ENCODE results near the gene PKP3.

GRCh38 chr11:450809-451451, 56.9 kb downstream of the PKP3 start:
- TF ChIP-seq CTCF (IDR thresholded peaks at IDR 0.05; ENCODE audit: borderline replicate concordance, extremely low read depth, low read length, poor library complexity, severe bottlenecking), result peak; percentile 75
- no peak for TF ChIP-seq EZH2 (IDR thresholded peaks at IDR 0.05; ENCODE audit: borderline replicate concordance, low read depth, low read length, severe bottlenecking)

All from DND-41 (cell line).